Trophoblast cell (in vitro differentiated cells and primary cell): ENCODE data around the gene VIPR1.

Source experiments
- DNase-seq, 2 donors: peaks; one replicate each; pipeline ENCODE4 v3.0.0-alpha.2; 2016
- H2AFZ ChIP-seq: 2 replicates; pipeline ENCODE4 v1.6.1; 2013; ENCODE audit warnings: low read length, moderate library complexity, mild to moderate bottlenecking; ENCODE audit not compliant: insufficient read depth, poor library complexity
- H2AK5ac ChIP-seq: 2 replicates; pipeline ENCODE4 v1.6.1; 2013; ENCODE audit warnings: mild to moderate bottlenecking, low read length
- H2BK120ac ChIP-seq: 2 replicates; pipeline ENCODE4 v1.6.1; 2013; ENCODE audit warnings: low read length, mild to moderate bottlenecking, moderate library complexity; ENCODE audit not compliant: insufficient read depth, poor library complexity
- H2BK12ac ChIP-seq: 2 replicates; pipeline ENCODE4 v1.6.1; 2013; ENCODE audit warnings: mild to moderate bottlenecking, low read length, moderate library complexity
- H2BK5ac ChIP-seq: 2 replicates; pipeline ENCODE4 v1.6.1; 2013; ENCODE audit warnings: low read length, low read depth, moderate library complexity, mild to moderate bottlenecking; ENCODE audit not compliant: poor library complexity
- H3K14ac ChIP-seq: 2 replicates; pipeline ENCODE4 v1.6.1; 2013; ENCODE audit warnings: mild to moderate bottlenecking, low read length
- H3K18ac ChIP-seq: 2 replicates; pipeline ENCODE4 v1.6.1; 2013; ENCODE audit warnings: mild to moderate bottlenecking, low read length
- H3K23ac ChIP-seq: 2 replicates; pipeline ENCODE4 v1.6.1; 2013; ENCODE audit warnings: low read length
- H3K27ac ChIP-seq: 2 replicates; pipeline ENCODE4 v1.5.1; 2013; ENCODE audit warnings: low read depth, mild to moderate bottlenecking, inconsistent platforms, low read length, moderate library complexity
- H3K27me3 ChIP-seq: 2 replicates; pipeline ENCODE4 v1.6.1; 2013; ENCODE audit warnings: inconsistent platforms, mild to moderate bottlenecking, low read length, moderate library complexity; ENCODE audit not compliant: insufficient read depth
- H3K36me3 ChIP-seq, 2 experiments: 1 replicate in 1 of 2; 2 replicates in 1 of 2; pipeline ENCODE4 v1.6.1; 2013; ENCODE audit warnings: low read length in 2 of 2, mild to moderate bottlenecking in 2 of 2, moderate library complexity in 1 of 2; ENCODE audit not compliant: insufficient read depth in 2 of 2, control insufficient read depth in 1 of 2
- H3K4ac ChIP-seq: 2 replicates; pipeline ENCODE4 v1.6.1; 2013; ENCODE audit warnings: low read depth, mild to moderate bottlenecking, low read length, moderate library complexity
- H3K4me1 ChIP-seq, 2 experiments: 1 replicate in 1 of 2; 2 replicates in 1 of 2; pipeline ENCODE4 v1.6.1; 2013; ENCODE audit warnings: low read length in 2 of 2, mild to moderate bottlenecking in 2 of 2, moderate library complexity in 1 of 2; ENCODE audit not compliant: insufficient read depth in 2 of 2, control insufficient read depth in 1 of 2
- H3K4me2 ChIP-seq: 2 replicates; pipeline ENCODE4 v1.6.1; 2013; ENCODE audit warnings: inconsistent platforms, mild to moderate bottlenecking, low read length, moderate library complexity
- H3K4me3 ChIP-seq: 2 replicates; pipeline ENCODE4 v1.5.1; 2013; ENCODE audit warnings: mild to moderate bottlenecking, low read depth, low read length, inconsistent platforms
- H3K79me1 ChIP-seq: one replicate; pipeline ENCODE4 v1.6.1; 2013; ENCODE audit warnings: low read length
- H3K79me2 ChIP-seq: 2 replicates; pipeline ENCODE4 v1.6.1; 2013; ENCODE audit warnings: low read length, mild to moderate bottlenecking; ENCODE audit not compliant: control insufficient read depth, insufficient read depth, poor library complexity
- H3K9ac ChIP-seq: 2 replicates; pipeline ENCODE4 v1.6.1; 2013; ENCODE audit warnings: mild to moderate bottlenecking, low read length
- H3K9me3 ChIP-seq: 2 replicates; pipeline ENCODE4 v1.6.1; 2013; ENCODE audit warnings: low read depth, mild to moderate bottlenecking, control low read depth, inconsistent platforms, low read length; ENCODE audit not compliant: insufficient read depth
- H4K12ac ChIP-seq: 2 replicates; pipeline ENCODE4 v1.6.1; 2013; ENCODE audit warnings: low read depth, mild to moderate bottlenecking, low read length, moderate library complexity
- H4K8ac ChIP-seq: 2 replicates; pipeline ENCODE4 v1.6.1; 2013; ENCODE audit warnings: low read depth, mild to moderate bottlenecking, low read length, moderate library complexity
- H4K91ac ChIP-seq: one replicate; pipeline ENCODE4 v1.6.1; 2013; ENCODE audit warnings: low read depth, mild to moderate bottlenecking, low read length, moderate library complexity
- WGBS: extraction: QIAGEN DNeasy Blood & Tissue Kit; methylation state at CpG from one replicate; pipeline ENCODE4 v1.1.7; 2013; ENCODE audit warnings: missing lambda C conversion rate; ENCODE audit not compliant: insufficient read length, insufficient coverage; ENCODE audit errors: extremely low coverage; 5-methylcytosine and 5-hydroxymethylcytosine counted together

VIPR1 gene

DNA sequence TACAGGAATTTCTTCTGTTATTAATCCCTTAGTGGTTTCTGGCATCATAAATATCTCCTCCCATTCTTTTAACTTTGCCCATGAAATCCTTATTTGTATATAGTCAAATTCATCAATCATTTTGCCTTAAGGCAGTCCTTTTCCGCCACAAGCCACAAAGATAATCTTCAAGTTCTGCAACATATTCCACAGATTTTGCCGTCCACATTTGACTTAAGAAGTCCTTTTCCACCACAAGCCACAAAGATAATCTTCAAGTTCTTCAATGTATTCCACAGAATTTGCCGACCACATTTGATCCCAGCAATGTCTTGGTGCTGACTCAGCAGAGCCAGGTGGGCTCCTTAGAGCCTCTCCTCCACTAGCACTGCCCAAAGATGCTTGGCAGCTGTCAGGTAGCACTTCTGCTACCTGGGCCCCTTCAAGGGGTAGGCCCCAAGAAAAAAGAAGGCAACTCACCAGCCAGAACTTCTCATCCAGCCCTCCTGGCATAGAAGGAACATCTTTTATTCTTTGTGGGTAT lies 44.3 kb downstream of the VIPR1 start:
- H4K91ac ChIP-seq = no peak overlapping the region
- H3K4me1 ChIP-seq = peaks cover 4 to 5% of the 10 kb centered on the region in 2 experiments
- no peaks in the 10 kb centered on the region for H3K27me3 ChIP-seq
- no peak for DNase-seq
- no peak overlapping the region for H3K27ac ChIP-seq
- no peak overlapping the region for H3K18ac ChIP-seq
- H3K14ac ChIP-seq = no peak overlapping the region
- no peak overlapping the region for H4K8ac ChIP-seq
- no peak overlapping the region for H4K12ac ChIP-seq
- no peak overlapping the region for H3K9ac ChIP-seq
- H3K9me3 ChIP-seq = no peaks in the 10 kb centered on the region
- no peak overlapping the region for H3K23ac ChIP-seq
- no peak overlapping the region for H2BK12ac ChIP-seq
- no peak overlapping the region for H2BK120ac ChIP-seq
- H2AFZ ChIP-seq = no peak overlapping the region
- peaks cover 0 to 2% of the 10 kb centered on the region in 2 experiments for H3K36me3 ChIP-seq
- no CpG with 5 or more reads among the region's 3 CpGs for WGBS
- H2BK5ac ChIP-seq = no peak overlapping the region
- no peak overlapping the region for H3K4me3 ChIP-seq
- no peaks in the 10 kb centered on the region for H3K79me1 ChIP-seq
- H3K4me2 ChIP-seq = no peak overlapping the region
- no peak overlapping the region for H3K4ac ChIP-seq
- no peaks in the 10 kb centered on the region for H3K79me2 ChIP-seq
- H2AK5ac ChIP-seq = no peak overlapping the region

DNA sequence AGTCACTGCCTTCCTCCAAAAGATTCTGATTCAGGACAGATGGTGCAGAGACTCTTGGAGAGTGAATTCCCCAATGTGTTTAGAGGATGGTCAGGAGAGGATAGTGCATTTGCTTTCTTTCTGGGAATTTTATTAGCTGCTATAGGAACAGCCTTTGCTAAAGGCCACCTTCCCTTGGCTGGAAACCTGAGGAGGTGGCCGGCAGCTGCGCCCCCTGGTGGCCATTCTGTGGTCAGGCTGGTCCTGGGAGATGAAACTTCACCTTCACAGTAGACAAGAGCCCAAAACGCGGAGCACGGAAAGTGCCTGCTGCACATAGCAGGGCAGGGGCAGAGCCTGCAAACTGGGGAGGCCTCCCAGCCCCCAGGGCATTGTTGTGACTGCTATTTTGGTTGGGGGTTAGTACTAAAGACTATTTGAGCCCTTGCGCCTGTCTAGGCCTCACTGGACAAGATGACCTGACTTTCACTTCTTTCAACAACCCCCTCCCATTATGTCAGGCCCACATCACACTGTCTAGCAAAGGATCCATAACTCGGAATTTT lies 45.0 kb downstream of the VIPR1 start:
- Histone ChIP-seq H3K9ac (no peak overlapping the region), H3K23ac (no peak overlapping the region), H3K4me2 (no peak overlapping the region), H2AK5ac (no peak overlapping the region), H3K79me1 (no peaks in the 10 kb centered on the region), H3K27me3 (no peaks in the 10 kb centered on the region), H3K36me3 (peaks cover 0 to 2% of the 10 kb centered on the region in 2 experiments), H2BK120ac (no peak overlapping the region), H4K91ac (no peak overlapping the region), H3K79me2 (no peaks in the 10 kb centered on the region), H3K4me1 (peaks cover 4 to 5% of the 10 kb centered on the region in 2 experiments), H3K4me3 (no peak overlapping the region), H3K27ac (no peak overlapping the region), H3K14ac (no peak overlapping the region), H3K4ac (no peak overlapping the region), H4K8ac (no peak overlapping the region), H3K18ac (no peak overlapping the region), H2BK12ac (no peak overlapping the region), H2BK5ac (no peak overlapping the region), H2AFZ (no peak overlapping the region), H4K12ac (no peak overlapping the region), H3K9me3 (no peaks in the 10 kb centered on the region)
- DNase-seq = peak; percentile 58 to 76
- WGBS = no CpG with 5 or more reads among the region's 7 CpGs

DNA sequence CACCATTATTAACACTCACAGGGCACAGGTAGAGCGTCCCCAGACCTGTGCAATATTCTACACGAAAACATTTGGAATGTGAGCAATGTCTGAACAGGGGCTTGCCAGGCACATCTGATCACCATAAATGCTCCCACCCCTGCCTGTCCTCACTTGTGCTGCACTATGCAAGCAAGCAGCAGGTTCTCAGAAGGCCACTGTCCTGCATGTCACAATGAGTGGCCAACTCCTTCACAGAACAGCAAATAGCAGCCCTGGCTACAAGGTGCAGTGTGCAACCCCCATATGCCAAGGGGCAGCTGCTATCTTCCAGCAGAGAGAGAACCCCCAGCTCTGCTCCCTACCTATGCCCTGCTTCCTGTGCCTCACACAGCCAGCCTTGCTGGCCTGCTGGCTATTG lies 46.7 kb downstream of the VIPR1 start:
- Histone ChIP-seq H2BK5ac (no peak overlapping the region), H4K8ac (no peak overlapping the region), H3K4me2 (no peak overlapping the region), H3K4me3 (no peak overlapping the region), H2BK12ac (no peak overlapping the region), H3K9ac (no peak overlapping the region), H3K4ac (no peak overlapping the region), H3K23ac (no peak overlapping the region), H2AFZ (no peak overlapping the region), H3K79me2 (no peaks in the 10 kb centered on the region), H3K27me3 (no peaks in the 10 kb centered on the region), H3K27ac (no peak overlapping the region), H3K9me3 (no peaks in the 10 kb centered on the region), H3K4me1 (peaks cover 4 to 5% of the 10 kb centered on the region in 2 experiments), H3K36me3 (peaks cover 2 to 5% of the 10 kb centered on the region in 2 experiments), H4K91ac (no peak overlapping the region), H3K14ac (no peak overlapping the region), H3K79me1 (no peaks in the 10 kb centered on the region), H4K12ac (no peak overlapping the region), H2AK5ac (no peak overlapping the region), H2BK120ac (no peak overlapping the region), H3K18ac (no peak overlapping the region)
- no CpG with 5 or more reads among the region's 2 CpGs for WGBS
- DNase-seq = no peak

DNA sequence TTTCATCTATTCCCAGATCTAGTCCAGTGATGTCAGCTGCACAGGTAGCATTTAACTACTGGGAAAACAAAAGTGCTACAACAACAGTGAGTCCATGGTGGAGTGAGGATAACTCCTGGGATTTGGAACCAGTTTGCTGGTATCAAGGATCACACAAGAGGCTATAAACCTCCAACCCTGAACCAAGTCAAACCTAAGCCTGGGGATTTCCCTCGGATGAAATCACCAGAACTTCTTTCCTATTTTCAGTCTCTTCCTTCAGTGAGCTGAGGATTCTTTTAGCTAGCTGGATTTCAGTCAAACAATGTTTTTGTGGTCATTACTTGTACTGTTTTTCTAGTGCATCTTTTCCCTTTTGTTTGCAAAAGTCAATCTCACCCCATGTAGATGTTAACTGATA lies 47.8 kb downstream of the VIPR1 start:
- H3K9ac ChIP-seq = no peak overlapping the region
- no peak overlapping the region for H3K4me2 ChIP-seq
- no peak overlapping the region for H3K4ac ChIP-seq
- H3K27me3 ChIP-seq = no peaks in the 10 kb centered on the region
- no peak overlapping the region for H2AK5ac ChIP-seq
- H2BK5ac ChIP-seq = no peak overlapping the region
- no peak overlapping the region for H3K27ac ChIP-seq
- no peaks in the 10 kb centered on the region for H3K79me1 ChIP-seq
- H4K12ac ChIP-seq = no peak overlapping the region
- no peak overlapping the region for H2AFZ ChIP-seq
- no peak overlapping the region for H4K91ac ChIP-seq
- WGBS = no CpG with 5 or more reads among the region's 1 CpG
- H3K23ac ChIP-seq = no peak overlapping the region
- peaks cover 0 to 1% of the 10 kb centered on the region in 2 experiments for H3K4me1 ChIP-seq
- peaks cover 2 to 5% of the 10 kb centered on the region in 2 experiments for H3K36me3 ChIP-seq
- DNase-seq = no peak
- H2BK120ac ChIP-seq = no peak overlapping the region
- no peaks in the 10 kb centered on the region for H3K9me3 ChIP-seq
- no peaks in the 10 kb centered on the region for H3K79me2 ChIP-seq
- H2BK12ac ChIP-seq = no peak overlapping the region
- H3K18ac ChIP-seq = no peak overlapping the region
- no peak overlapping the region for H4K8ac ChIP-seq
- H3K4me3 ChIP-seq = no peak overlapping the region
- H3K14ac ChIP-seq = no peak overlapping the region
